ENCODE data around the gene OGFOD2. TPM values are rescaled to one million over a fixed set of nuclear protein-coding genes. Genes with fewer than 3 reads are reported as not detected.

OGFOD2 gene
- polyA plus RNA-seq, 1 donor (not counting 4 experiments of a cell fraction or from before 2014, with no cell fraction given): 6.9 TPM

DNA sequence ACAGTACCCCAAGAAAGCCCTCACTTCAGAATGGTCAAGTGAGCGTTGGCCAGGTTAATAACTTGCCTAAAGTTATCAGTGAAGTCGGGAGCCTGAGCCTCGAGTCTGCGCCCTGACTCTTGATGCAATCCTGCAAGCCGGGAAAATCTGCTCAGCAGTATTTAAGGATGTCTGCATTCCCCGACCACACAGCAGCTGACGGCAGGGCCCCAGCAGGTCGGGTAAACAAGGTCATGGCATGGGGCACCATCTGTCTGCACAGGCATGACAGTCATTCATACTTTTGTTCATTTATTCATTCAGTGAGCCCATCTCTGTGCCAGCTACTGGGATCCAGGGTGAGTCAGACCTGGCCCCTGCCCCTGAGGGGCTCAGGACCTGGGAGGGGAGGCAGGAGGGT, 19.9 kb upstream of the OGFOD2 start:
- no peak for TF ChIP-seq EZH2 (IDR thresholded peaks at IDR 0.05; ENCODE audit: low read length)
- TF ChIP-seq, protein P1, sequence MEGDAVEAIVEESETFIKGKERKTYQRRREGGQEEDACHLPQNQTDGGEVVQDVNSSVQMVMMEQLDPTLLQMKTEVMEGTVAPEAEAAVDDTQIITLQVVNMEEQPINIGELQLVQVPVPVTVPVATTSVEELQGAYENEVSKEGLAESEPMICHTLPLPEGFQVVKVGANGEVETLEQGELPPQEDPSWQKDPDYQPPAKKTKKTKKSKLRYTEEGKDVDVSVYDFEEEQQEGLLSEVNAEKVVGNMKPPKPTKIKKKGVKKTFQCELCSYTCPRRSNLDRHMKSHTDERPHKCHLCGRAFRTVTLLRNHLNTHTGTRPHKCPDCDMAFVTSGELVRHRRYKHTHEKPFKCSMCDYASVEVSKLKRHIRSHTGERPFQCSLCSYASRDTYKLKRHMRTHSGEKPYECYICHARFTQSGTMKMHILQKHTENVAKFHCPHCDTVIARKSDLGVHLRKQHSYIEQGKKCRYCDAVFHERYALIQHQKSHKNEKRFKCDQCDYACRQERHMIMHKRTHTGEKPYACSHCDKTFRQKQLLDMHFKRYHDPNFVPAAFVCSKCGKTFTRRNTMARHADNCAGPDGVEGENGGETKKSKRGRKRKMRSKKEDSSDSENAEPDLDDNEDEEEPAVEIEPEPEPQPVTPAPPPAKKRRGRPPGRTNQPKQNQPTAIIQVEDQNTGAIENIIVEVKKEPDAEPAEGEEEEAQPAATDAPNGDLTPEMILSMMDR (optimal IDR thresholded peaks at IDR 0.05 in 1 of 3, IDR thresholded peaks at IDR 0.05 in 1 of 3, conservative IDR thresholded peaks at IDR 0.05 in 1 of 3; ENCODE audit: extremely low read depth in 1 of 3, insufficient read depth in 2 of 3, low read length in 3 of 3): no peak
- Histone ChIP-seq H3K4me2 (ENCODE audit: control insufficient read depth, extremely low read depth, insufficient read depth, low read depth, low read length) (no peak overlapping the region), H3K27me3 (ENCODE audit: control insufficient read depth, extremely low read depth, insufficient read depth, low read length) (no peaks in the 10 kb centered on the region), H3K4me3 (ENCODE audit: control insufficient read depth in 2 of 3, extremely low read depth in 1 of 3, insufficient read depth in 2 of 3, low read depth in 1 of 3, low read length in 3 of 3) (no peak overlapping the region), H3K79me2 (ENCODE audit: control insufficient read depth, insufficient read depth, low read length) (no peaks in the 10 kb centered on the region), H3K9ac (ENCODE audit: control insufficient read depth, extremely low read depth, insufficient read depth, low read length) (no peak overlapping the region), H3K27ac (ENCODE audit: control insufficient read depth, insufficient read depth, low read length) (no peak overlapping the region), H3K9me3 (ENCODE audit: control insufficient read depth, low read depth, low read length) (no peaks in the 10 kb centered on the region), H3K4me1 (ENCODE audit: control insufficient read depth, extremely low read depth, insufficient read depth, low read length) (peaks cover 10% of the 10 kb centered on the region), H3K9me1 (ENCODE audit: control insufficient read depth, extremely low read depth, insufficient read depth, low read length) (no peaks in the 10 kb centered on the region), H4K20me1 (ENCODE audit: control insufficient read depth, extremely low read depth, insufficient read depth, low read length) (no peaks in the 10 kb centered on the region), H3K36me3 (ENCODE audit: control insufficient read depth in 2 of 2, extremely low read depth in 1 of 2, insufficient read depth in 2 of 2, low read length in 2 of 2) (peaks cover under 1 to 7% of the 10 kb centered on the region in 2 experiments), H2AFZ (ENCODE audit: control insufficient read depth, low read length) (no peak overlapping the region)
- dilution Hi-C loops (cut with MboI; ENCODE audit: extremely low pct_ligation_motif_present, low sequenced_read_pairs): no loop called here
- FAIRE-seq (no peak), DNase-seq (ENCODE audit: low read depth, low spot score) (no peak)

DNA sequence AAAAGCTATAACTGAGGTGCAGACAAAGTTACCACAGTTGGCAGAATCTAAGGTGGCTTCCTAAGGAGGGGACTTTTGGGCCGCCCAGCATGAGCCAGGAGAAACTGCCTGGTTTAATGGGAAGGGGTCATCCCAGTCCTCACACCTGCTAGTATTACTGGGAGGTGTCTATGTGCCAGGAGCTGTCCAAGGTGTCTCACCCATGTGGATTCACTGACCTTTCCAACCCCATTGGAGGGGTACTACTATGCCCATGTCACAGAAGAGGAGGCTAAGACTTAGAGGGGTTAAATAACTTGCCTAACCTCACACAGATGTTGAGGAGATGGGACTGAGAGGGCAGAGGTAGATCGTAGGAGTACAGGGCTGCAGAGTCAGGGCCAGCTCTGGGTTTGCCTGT, 19.0 kb upstream of the OGFOD2 start:
- Histone ChIP-seq H3K4me3 (ENCODE audit: control insufficient read depth in 2 of 3, extremely low read depth in 1 of 3, insufficient read depth in 2 of 3, low read depth in 1 of 3, low read length in 3 of 3) (no peak overlapping the region), H3K9me1 (ENCODE audit: control insufficient read depth, extremely low read depth, insufficient read depth, low read length) (no peaks in the 10 kb centered on the region), H3K4me1 (ENCODE audit: control insufficient read depth, extremely low read depth, insufficient read depth, low read length) (peaks cover 9% of the 10 kb centered on the region), H3K79me2 (ENCODE audit: control insufficient read depth, insufficient read depth, low read length) (no peaks in the 10 kb centered on the region), H4K20me1 (ENCODE audit: control insufficient read depth, extremely low read depth, insufficient read depth, low read length) (no peaks in the 10 kb centered on the region), H3K27me3 (ENCODE audit: control insufficient read depth, extremely low read depth, insufficient read depth, low read length) (no peaks in the 10 kb centered on the region), H3K27ac (ENCODE audit: control insufficient read depth, insufficient read depth, low read length) (no peak overlapping the region), H3K36me3 (ENCODE audit: control insufficient read depth in 2 of 2, extremely low read depth in 1 of 2, insufficient read depth in 2 of 2, low read length in 2 of 2) (peaks cover 5 to 7% of the 10 kb centered on the region in 2 experiments), H3K4me2 (ENCODE audit: control insufficient read depth, extremely low read depth, insufficient read depth, low read depth, low read length) (no peak overlapping the region), H3K9ac (ENCODE audit: control insufficient read depth, extremely low read depth, insufficient read depth, low read length) (no peak overlapping the region), H3K9me3 (ENCODE audit: control insufficient read depth, low read depth, low read length) (no peaks in the 10 kb centered on the region), H2AFZ (ENCODE audit: control insufficient read depth, low read length) (no peak overlapping the region)
- FAIRE-seq (no peak), DNase-seq (ENCODE audit: low read depth, low spot score) (no peak)
- dilution Hi-C loops (cut with MboI; ENCODE audit: extremely low pct_ligation_motif_present, low sequenced_read_pairs): no loop called here
- TF ChIP-seq, protein P1 (optimal IDR thresholded peaks at IDR 0.05 in 1 of 3, IDR thresholded peaks at IDR 0.05 in 1 of 3, conservative IDR thresholded peaks at IDR 0.05 in 1 of 3; ENCODE audit: extremely low read depth in 1 of 3, insufficient read depth in 2 of 3, low read length in 3 of 3): no peak
- no peak for TF ChIP-seq EZH2 (IDR thresholded peaks at IDR 0.05; ENCODE audit: low read length)
